ENCODE data around the gene NCKAP5.

DNA sequence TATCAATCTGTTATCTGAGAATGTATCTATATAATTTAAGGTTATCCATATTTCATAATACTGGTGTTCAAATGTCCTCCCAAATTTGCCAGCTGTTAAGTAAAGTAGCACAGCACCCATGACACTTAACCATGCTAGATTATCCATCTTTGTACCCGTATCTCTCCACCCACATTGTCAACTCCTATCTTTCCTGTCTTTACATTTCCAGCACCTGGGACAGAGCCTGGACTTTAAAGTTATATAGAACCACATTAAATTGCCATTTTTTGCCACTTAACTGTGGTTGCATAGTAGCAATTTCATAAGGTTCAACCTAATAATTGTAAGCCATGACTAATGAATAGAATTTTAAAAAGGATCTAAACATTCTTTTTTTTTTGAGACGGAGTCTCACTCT lies 226.7 kb downstream of the NCKAP5 start:
- no peak for TF ChIP-seq CTCF (IDR thresholded peaks at IDR 0.05; ENCODE audit: insufficient read depth, low read depth, low read length)
- TF ChIP-seq EZH2 (IDR thresholded peaks at IDR 0.05; ENCODE audit: insufficient read depth, low read length), result no peak
